Measurements from ENCODE around the gene GAL3ST2. TPM values are rescaled to one million over a fixed set of nuclear protein-coding genes. Genes with fewer than 3 reads are reported as not detected.

GAL3ST2 gene
- polyA plus RNA-seq, 1 of the 3 experiments (the other 2 are of a cell fraction) = 0.15 TPM

GRCh38 chr2:241788135-241788534 lies 11.5 kb downstream of the GAL3ST2 start:
- H3K9me2 ChIP-seq = no peaks in the 10 kb centered on the region
- DNase-seq = no peak
- CTCF ChIA-PET = no interaction called here
- WGBS (ENCODE audit: low lambda C conversion rate) = 70% methylated on average over 4 of the region's 4 CpGs
- TF ChIP-seq POLR2AphosphoS5 (IDR thresholded peaks at IDR 0.05; ENCODE audit: low read depth, low read length) (no peak), GABPA (IDR thresholded peaks at IDR 0.05; ENCODE audit: low read depth) (no peak), USF1 (IDR thresholded peaks at IDR 0.05; ENCODE audit: borderline replicate concordance, low read depth) (no peak), RAD21 (IDR thresholded peaks at IDR 0.05; ENCODE audit: low read length) (no peak)
- H2AFZ ChIP-seq (ENCODE audit: low read depth) = no peak overlapping the region
- no peaks in the 10 kb centered on the region for H3K27me3 ChIP-seq (ENCODE audit: insufficient read depth)
- H3K4me3 ChIP-seq (ENCODE audit: low read depth in 2 of 2, low read length in 1 of 2) = no peak overlapping the region
- no peaks in the 10 kb centered on the region for H3K4me1 ChIP-seq (ENCODE audit: control insufficient read depth in 1 of 2, insufficient read depth in 2 of 2, low read depth in 1 of 2, low read length in 1 of 2)
- no peak overlapping the region for H3K9ac ChIP-seq
- no peaks in the 10 kb centered on the region for H4K20me1 ChIP-seq (ENCODE audit: insufficient read depth)
- H3K4me2 ChIP-seq = no peak overlapping the region
- POLR2A ChIA-PET = no interaction called here
- no peaks in the 10 kb centered on the region for H3F3A ChIP-seq (replicated peaks; ENCODE audit: insufficient read depth)
- H3K79me2 ChIP-seq (ENCODE audit: insufficient read depth) = no peaks in the 10 kb centered on the region
- H3K27ac ChIP-seq (ENCODE audit: low read depth in 2 of 2, low read length in 1 of 2) = no peak overlapping the region
- H3K9me3 ChIP-seq = no peaks in the 10 kb centered on the region
- H3K36me3 ChIP-seq (replicated peaks in 1 of 2; ENCODE audit: control insufficient read depth in 1 of 2, insufficient read depth in 2 of 2, low read length in 1 of 2) = no peaks in the 10 kb centered on the region

DNA sequence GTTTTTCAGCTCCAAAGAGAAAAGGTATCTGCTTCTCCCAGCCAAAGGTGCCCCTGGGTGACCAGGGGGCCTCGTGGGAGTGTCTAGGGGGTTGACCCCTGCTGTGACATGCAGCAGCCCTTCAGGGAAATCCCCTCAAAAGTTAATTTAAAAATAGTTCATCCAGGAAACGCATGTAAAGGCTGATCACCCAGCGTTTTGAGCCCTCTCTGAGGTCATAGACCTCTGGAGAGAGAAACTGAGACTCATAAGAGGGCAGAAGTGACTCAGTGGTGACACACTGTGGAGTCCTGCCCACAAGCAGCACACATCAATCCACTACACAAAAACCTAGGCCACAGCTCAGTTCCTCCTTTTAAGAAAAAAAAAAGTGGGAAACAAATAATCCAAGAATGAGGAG lies 11.9 kb downstream of the GAL3ST2 start:
- Histone ChIP-seq H3K4me1 (ENCODE audit: control insufficient read depth in 1 of 2, insufficient read depth in 2 of 2, low read depth in 1 of 2, low read length in 1 of 2) (no peaks in the 10 kb centered on the region), H3K4me3 (ENCODE audit: low read depth in 2 of 2, low read length in 1 of 2) (no peak overlapping the region), H3K4me2 (no peak overlapping the region), H3K9me3 (no peaks in the 10 kb centered on the region), H2AFZ (ENCODE audit: low read depth) (no peak overlapping the region), H4K20me1 (ENCODE audit: insufficient read depth) (no peaks in the 10 kb centered on the region), H3K9ac (no peak overlapping the region), H3F3A (replicated peaks; ENCODE audit: insufficient read depth) (no peaks in the 10 kb centered on the region), H3K9me2 (no peaks in the 10 kb centered on the region), H3K27me3 (ENCODE audit: insufficient read depth) (no peaks in the 10 kb centered on the region), H3K79me2 (ENCODE audit: insufficient read depth) (no peaks in the 10 kb centered on the region), H3K36me3 (replicated peaks in 1 of 2; ENCODE audit: control insufficient read depth in 1 of 2, insufficient read depth in 2 of 2, low read length in 1 of 2) (no peaks in the 10 kb centered on the region), H3K27ac (ENCODE audit: low read depth in 2 of 2, low read length in 1 of 2) (no peak overlapping the region)
- CTCF ChIA-PET = no interaction called here
- no peak for DNase-seq
- 32% methylated on average over 3 of the region's 3 CpGs for WGBS (ENCODE audit: low lambda C conversion rate)
- POLR2A ChIA-PET = no interaction called here
- TF ChIP-seq EZH2phosphoT487 (IDR thresholded peaks at IDR 0.05; ENCODE audit: borderline replicate concordance, low read depth) (no peak), FOXJ3 (CRISPR knock-in tag; IDR thresholded peaks at IDR 0.05) (no peak), IRF3 (IDR thresholded peaks at IDR 0.05; ENCODE audit: low read depth, low read length) (no peak), RAD21 (IDR thresholded peaks at IDR 0.05; ENCODE audit: low read length) (no peak), JUND (IDR thresholded peaks at IDR 0.05) (no peak), ZBTB33 (IDR thresholded peaks at IDR 0.05; ENCODE audit: borderline replicate concordance, low read depth) (no peak), YY1 (IDR thresholded peaks at IDR 0.05; ENCODE audit: low read depth) (no peak), ELF1 (IDR thresholded peaks at IDR 0.05) (no peak), FOSL2 (IDR thresholded peaks at IDR 0.05; ENCODE audit: borderline replicate concordance, low read depth) (no peak), RFX5 (IDR thresholded peaks at IDR 0.05; ENCODE audit: low read length) (no peak), NFIC (IDR thresholded peaks at IDR 0.05; ENCODE audit: borderline replicate concordance) (no peak), SMC3 (IDR thresholded peaks at IDR 0.05; ENCODE audit: low read depth, low read length) (no peak), CTCF (IDR thresholded peaks at IDR 0.05) (no peak), CHD2 (IDR thresholded peaks at IDR 0.05; ENCODE audit: low read length, partially characterized antibody) (no peak)
- TF ChIP-seq, protein P1, sequence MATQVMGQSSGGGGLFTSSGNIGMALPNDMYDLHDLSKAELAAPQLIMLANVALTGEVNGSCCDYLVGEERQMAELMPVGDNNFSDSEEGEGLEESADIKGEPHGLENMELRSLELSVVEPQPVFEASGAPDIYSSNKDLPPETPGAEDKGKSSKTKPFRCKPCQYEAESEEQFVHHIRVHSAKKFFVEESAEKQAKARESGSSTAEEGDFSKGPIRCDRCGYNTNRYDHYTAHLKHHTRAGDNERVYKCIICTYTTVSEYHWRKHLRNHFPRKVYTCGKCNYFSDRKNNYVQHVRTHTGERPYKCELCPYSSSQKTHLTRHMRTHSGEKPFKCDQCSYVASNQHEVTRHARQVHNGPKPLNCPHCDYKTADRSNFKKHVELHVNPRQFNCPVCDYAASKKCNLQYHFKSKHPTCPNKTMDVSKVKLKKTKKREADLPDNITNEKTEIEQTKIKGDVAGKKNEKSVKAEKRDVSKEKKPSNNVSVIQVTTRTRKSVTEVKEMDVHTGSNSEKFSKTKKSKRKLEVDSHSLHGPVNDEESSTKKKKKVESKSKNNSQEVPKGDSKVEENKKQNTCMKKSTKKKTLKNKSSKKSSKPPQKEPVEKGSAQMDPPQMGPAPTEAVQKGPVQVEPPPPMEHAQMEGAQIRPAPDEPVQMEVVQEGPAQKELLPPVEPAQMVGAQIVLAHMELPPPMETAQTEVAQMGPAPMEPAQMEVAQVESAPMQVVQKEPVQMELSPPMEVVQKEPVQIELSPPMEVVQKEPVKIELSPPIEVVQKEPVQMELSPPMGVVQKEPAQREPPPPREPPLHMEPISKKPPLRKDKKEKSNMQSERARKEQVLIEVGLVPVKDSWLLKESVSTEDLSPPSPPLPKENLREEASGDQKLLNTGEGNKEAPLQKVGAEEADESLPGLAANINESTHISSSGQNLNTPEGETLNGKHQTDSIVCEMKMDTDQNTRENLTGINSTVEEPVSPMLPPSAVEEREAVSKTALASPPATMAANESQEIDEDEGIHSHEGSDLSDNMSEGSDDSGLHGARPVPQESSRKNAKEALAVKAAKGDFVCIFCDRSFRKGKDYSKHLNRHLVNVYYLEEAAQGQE (IDR thresholded peaks at IDR 0.05; ENCODE audit: low read depth, low read length) = no peak
- TF ChIP-seq, protein P2, sequence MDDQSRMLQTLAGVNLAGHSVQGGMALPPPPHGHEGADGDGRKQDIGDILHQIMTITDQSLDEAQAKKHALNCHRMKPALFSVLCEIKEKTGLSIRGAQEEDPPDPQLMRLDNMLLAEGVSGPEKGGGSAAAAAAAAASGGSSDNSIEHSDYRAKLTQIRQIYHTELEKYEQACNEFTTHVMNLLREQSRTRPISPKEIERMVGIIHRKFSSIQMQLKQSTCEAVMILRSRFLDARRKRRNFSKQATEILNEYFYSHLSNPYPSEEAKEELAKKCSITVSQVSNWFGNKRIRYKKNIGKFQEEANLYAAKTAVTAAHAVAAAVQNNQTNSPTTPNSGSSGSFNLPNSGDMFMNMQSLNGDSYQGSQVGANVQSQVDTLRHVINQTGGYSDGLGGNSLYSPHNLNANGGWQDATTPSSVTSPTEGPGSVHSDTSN (IDR thresholded peaks at IDR 0.05) = no peak
